GM12873 (cell line): ENCODE measurements around the gene LRRC1.

Source experiments
- TF ChIP-seq, protein P1 (sequence below): IDR thresholded peaks from 2 replicates; pipeline ENCODE4 v1.5.1; 2012; ENCODE audit warnings: low read depth, mild to moderate bottlenecking, moderate library complexity, low read length, control low read depth; ENCODE audit not compliant: insufficient read depth; ENCODE audit errors: missing control alignments

Gene LRRC1

DNA sequence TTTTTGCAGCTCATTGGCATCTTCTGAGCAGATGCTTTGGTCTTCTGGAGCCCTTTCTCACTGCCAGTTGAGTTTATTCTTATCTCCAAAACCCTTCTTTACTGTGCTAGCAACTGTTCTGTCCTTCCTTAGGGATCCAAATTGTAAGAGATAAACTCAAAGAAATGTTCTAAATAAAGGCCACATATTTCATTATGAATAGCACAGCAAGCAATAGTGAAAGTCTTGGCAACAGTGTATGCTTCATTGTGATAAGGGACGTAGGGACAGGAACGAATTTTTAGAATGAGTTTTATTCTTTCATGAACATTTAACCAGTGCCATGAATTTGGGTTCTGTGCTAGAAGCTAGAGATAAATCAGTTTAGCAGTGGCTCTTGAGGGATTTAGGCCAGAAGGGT is 61.1 kb downstream of the LRRC1 start:
- TF ChIP-seq, protein P1, sequence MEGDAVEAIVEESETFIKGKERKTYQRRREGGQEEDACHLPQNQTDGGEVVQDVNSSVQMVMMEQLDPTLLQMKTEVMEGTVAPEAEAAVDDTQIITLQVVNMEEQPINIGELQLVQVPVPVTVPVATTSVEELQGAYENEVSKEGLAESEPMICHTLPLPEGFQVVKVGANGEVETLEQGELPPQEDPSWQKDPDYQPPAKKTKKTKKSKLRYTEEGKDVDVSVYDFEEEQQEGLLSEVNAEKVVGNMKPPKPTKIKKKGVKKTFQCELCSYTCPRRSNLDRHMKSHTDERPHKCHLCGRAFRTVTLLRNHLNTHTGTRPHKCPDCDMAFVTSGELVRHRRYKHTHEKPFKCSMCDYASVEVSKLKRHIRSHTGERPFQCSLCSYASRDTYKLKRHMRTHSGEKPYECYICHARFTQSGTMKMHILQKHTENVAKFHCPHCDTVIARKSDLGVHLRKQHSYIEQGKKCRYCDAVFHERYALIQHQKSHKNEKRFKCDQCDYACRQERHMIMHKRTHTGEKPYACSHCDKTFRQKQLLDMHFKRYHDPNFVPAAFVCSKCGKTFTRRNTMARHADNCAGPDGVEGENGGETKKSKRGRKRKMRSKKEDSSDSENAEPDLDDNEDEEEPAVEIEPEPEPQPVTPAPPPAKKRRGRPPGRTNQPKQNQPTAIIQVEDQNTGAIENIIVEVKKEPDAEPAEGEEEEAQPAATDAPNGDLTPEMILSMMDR, result no peak

DNA sequence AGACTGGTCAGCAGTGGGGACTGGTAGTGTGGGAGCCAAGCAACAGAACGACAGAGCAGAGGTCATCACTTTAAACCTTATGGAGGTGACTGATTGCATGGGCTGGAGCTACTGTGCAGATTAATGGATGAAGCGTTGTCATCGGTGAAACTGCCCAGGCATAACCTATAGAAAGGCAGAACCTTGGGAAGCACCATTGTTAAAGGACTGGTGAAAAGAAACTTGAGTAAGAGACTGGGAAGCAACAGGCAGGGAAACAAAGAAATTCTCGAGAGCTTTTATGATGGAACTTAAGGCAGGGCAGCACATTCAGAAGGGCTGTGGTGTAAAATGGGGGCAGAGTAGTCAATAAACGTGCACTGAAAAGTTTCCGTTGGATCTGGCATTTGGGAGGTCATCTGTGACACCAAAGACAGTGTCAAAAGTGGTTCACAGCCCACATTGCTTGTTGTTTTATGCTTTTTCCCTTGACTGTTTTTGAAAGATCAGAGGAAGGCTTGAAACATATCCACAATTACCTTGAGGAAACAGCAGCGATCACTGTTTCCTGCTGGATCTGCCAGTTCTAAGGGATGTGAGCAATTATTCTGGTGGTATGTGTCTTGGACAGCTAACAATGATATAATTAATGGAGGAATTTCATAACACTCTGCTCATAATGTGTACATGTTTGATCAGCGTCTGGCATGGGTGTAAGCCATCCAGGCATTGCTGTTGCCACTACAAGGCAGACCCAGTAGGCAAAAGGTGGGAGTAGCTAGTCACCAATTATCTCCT is 62.7 kb downstream of the LRRC1 start:
- TF ChIP-seq, protein P1, result no peak

DNA sequence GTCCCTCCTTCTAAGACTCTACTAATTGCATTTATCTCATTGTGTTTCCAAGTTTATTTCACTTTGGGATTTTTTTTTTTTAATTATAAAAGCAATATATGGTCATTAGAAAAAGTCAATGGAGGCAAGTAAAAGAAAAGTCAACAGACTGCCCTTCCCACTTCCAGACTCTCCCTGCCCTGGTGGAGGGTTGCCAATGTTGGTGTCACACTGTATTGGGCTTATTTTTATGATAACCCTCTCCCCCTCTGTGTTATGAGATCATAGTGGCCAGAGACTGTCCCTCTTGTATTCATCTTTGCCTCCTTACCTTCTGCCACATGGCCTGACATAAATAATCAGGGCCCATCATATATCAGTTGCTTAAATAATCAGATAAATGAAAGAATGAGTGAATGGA is 63.4 kb downstream of the LRRC1 start:
- TF ChIP-seq, protein P1, result no peak

DNA sequence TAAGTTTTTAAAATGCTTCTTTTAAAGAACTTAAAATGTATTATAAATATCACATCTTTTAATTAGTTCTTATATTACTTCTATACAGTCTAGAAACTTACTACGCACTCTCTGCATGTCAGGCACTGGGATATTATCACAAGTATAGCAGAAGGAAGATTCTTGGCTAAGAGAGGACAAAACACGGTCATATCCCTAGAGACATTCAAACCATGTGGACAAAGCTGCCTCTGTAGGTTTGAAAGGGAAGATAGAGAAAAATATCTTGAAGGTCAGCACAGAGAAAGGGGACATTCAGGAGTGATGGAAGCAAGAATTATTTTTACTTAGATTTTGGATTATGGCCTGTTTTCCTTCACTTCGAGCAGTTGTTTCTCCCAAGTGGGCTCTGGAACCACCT is 64.1 kb downstream of the LRRC1 start:
- TF ChIP-seq, protein P1, result no peak

DNA sequence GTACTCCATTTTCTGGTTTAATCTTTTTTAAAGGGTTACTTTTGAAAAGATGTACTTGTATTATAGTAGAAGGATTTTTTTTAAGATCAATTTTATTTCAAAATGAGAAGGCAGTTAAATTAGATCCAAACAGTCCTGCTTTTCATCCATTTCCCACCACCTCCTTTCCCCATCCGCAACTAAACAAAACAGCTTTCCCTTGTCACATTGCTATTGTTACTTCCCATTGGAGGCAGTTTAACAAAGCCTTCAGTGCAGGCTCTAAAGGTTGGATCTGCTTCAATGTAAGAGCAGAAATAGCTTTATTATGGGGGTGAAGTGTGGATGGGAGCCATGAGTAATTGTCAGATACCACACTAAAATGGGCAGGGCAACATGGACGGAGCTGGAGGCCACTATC is 65.7 kb downstream of the LRRC1 start:
- TF ChIP-seq, protein P1, result no peak

DNA sequence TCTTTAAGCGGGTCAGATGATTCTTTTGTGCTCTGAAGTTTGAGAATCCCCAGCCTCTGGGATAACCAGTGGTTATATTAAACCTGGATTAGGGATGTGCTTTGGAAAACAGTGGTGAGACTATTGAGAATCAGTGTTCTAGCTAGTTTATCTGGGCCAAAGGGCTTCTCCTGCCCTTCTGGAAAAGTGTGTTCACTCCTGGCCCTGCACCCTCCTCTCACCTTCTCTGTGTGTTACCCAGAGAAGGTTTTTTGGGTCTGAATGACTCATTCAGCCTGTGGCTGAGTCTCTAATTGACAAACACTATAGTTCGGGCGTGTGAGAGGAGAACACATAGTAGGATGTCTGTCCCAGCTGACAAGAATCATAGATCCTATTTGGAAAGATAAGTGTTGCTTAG is 66.7 kb downstream of the LRRC1 start:
- TF ChIP-seq, protein P1, result no peak

DNA sequence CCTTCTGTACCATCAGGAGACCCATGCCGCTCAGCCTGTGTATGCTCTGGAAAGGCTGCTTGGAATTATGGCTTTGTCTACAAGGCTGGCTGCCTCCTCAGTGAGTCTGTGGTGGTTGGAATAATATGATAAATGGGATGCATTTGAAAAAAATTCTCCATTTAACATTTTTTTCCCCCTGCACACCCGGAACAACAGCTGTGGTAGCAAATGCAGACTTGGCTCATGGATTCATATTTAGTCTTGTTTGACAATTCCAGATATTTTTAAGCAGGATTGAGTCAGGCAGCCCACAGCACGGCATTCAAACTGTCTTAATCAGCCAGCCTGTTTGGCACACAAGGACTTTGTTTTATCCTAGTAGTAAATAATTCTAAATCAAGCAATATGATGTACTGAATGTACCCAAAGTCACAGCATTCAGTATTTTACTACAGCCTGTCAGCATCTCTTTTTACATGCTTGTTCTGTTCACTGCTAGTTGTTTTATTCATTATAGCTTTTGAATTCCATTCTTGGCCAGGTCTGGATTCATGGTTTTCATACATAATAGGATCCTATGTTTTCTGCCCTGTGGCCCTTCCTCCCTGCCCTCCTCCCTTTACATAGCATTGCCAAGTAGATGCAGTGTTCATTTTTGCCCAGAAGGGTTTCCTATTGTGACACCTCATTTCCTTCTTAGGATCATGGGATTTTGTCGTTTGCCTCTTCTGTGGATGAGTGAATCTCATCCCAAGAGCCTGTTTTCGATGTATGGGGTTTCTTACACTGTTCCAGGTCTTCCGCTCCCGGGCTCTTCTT is 68.1 kb downstream of the LRRC1 start:
- TF ChIP-seq, protein P1, result no peak
